NCI-H146 (cell line): Measurements from ENCODE around the gene TLN1.

Source experiments
- DNase-seq: peaks from one replicate; lab custom pipeline; 2025; lab: John Stamatoyannopoulos, UW

TLN1 gene, protein sequence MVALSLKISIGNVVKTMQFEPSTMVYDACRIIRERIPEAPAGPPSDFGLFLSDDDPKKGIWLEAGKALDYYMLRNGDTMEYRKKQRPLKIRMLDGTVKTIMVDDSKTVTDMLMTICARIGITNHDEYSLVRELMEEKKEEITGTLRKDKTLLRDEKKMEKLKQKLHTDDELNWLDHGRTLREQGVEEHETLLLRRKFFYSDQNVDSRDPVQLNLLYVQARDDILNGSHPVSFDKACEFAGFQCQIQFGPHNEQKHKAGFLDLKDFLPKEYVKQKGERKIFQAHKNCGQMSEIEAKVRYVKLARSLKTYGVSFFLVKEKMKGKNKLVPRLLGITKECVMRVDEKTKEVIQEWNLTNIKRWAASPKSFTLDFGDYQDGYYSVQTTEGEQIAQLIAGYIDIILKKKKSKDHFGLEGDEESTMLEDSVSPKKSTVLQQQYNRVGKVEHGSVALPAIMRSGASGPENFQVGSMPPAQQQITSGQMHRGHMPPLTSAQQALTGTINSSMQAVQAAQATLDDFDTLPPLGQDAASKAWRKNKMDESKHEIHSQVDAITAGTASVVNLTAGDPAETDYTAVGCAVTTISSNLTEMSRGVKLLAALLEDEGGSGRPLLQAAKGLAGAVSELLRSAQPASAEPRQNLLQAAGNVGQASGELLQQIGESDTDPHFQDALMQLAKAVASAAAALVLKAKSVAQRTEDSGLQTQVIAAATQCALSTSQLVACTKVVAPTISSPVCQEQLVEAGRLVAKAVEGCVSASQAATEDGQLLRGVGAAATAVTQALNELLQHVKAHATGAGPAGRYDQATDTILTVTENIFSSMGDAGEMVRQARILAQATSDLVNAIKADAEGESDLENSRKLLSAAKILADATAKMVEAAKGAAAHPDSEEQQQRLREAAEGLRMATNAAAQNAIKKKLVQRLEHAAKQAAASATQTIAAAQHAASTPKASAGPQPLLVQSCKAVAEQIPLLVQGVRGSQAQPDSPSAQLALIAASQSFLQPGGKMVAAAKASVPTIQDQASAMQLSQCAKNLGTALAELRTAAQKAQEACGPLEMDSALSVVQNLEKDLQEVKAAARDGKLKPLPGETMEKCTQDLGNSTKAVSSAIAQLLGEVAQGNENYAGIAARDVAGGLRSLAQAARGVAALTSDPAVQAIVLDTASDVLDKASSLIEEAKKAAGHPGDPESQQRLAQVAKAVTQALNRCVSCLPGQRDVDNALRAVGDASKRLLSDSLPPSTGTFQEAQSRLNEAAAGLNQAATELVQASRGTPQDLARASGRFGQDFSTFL (N-terminal part only)

DNA sequence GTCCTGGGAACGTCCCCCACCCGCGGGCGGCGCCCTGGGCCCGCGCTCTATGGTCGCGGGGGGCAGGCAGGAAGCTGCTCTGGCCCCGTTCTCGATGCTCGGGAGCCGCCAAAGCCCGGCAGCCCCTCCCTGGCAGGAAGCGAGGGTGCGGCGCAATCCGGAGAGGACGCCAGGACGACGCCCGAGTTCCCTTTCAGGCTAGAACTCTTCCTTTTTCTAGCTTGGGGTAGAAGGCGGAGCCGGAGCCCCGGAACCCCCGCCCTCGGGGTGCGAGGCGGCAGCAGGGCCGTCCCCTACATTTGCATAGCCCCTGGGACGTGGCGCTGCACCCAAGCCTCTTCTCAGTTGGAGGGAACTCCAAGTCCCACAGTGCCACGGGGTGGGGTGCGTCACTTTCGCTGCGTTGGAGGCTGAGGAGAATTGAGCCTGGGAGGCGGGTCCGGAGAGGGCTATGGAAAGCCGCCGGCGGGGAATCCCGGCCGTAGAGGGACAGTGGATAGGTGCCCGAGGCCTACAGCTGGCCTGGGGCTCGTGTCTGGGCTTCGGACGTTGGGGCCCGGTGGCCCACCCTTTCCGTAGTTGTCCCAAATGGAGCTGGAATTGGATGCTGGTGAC lies at the start of gene TLN1, which contains the start of gene CREB3:
TLN1 (minus strand) TSS at position 11 of the 615 bp plus-strand sequence. CDS start 6,501 bp downstream, outside the sequence.
CREB3 (plus strand) TSS at position 482 of the 615 bp plus-strand sequence; CDS start at position 589, 107 bp downstream.
- peak; percentile 99 for DNase-seq

- DNase-seq, result no peak
These were observed 49.1 kb upstream of the TLN1 start for GRCh38 chr9:35781066-35781465.

GRCh38 chr9:35778496-35778895 lies 46.5 kb upstream of the TLN1 start:
- DNase-seq, result peak; percentile 12

- peak; percentile 96 for DNase-seq
These were observed 44.0 kb upstream of the TLN1 start for GRCh38 chr9:35776018-35776417.

DNA sequence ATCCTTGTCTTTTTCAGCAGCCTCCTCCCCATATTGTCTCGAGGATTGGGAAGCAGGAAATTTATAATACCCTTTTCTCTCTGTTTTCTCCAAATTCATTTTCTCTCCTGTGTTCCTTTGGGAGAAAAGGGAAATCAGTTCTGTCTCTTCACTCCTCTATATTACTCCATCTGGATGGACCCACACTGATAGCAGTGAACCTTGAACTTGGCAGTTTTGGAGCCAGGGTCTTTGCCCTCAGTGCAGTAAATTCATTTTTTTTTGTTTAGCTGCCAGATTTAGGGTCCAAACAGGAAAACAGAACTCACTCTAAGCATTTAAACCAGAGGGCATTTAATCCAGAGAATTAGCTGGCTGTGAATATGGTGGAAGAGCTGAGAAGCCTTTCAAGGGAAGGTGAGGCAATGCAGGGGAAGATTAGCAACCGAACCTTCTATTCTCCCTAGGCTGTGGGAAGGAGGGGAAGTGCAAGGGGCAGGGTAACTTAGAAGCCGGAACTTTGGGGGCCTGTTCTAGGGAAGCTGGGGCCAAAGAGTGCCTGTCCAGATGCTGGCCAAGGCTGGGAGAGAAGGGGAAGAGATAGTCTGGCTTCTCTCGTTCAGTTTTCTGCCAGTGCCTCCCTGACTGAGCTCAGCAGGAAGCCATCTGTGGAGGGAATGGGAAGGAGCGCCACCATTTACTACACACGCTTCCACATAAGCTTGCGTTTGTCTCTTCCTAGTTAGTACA lies 43.1 kb upstream of the TLN1 start:
- DNase-seq, result peak; percentile 66

DNA sequence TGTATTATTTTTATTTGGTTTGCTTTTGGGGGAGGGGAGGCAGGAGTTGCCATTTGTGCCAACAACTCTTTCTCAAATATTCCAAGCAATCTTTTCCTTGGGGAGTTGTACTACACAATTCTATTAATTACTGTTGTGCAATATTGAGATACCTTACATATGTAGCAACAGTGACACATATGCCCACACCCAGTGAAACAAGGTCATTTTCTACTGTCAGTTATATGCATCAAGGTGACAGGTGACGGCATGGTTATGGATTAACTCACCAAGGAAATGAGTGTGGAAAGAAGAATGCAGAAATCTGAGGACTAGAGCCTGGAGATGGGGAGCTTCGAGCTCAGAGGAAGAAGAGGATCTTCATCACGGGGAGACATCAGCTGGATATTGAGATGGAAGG lies 39.9 kb upstream of the TLN1 start:
- peak; percentile 23 for DNase-seq

DNA sequence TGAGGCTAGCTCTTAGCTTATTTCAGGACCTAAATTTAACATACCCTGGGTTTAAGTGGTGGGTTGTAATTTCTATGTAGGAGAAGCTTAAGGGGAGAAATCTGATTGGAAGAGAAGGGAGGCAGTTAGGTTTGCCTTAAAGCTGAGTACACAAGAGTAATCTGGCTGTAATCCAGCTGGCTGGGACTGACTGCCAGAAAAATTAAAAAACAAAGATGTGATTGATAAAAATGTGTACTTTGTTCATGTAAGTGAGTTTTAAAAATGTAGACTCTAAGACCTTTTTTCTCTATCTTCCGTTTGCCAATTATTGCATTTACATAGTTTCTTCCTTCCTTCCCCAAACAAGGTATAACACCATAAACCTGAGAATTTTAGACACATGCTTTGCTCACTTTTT lies 39.5 kb upstream of the TLN1 start:
- DNase-seq, result peak; percentile 68

GRCh38 chr9:35771075-35771433 lies 39.1 kb upstream of the TLN1 start:
- DNase-seq, result no peak

- DNase-seq, result no peak
These were observed 37.8 kb upstream of the TLN1 start for GRCh38 chr9:35769763-35770162.

GRCh38 chr9:35767458-35767857 lies 35.5 kb upstream of the TLN1 start:
- DNase-seq, result no peak

DNA sequence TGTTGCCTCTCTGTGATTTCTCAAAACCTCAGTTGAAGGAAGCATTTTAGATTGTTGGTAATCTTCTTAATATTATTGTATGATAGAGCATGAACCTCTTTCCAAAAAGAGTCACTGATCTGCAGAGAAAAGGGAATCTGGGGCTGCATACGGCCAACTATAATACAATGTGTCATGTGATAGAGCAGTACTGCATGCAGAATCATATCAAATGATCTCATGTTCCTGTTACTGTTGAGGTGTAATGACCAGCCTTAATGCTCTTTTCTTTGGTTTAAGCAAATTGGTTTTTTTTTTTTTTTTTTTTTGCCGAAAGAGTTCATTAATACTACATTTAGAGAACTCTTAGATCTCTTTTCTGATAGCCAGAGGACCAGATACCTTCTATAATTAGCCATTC lies 35.0 kb upstream of the TLN1 start:
- no peak for DNase-seq

DNA sequence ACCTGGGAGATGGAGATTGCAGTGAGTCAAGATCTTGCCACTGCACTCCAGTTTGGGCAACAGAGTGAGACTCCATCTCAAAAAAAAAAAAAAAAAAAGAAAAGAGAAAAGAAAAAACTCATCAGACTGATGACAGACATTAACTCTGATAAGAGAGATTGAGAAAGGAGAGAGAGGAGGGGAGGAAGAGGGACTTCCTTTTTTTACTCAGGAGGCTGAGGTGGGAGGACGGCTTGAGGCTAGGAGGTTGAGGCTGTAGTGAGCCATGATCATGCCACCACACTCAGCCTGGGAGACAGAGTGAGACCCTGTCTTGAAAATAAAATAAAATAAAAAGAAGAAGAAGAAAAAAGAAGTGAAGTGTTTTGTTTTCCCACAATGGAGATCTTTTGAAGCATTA lies 31.8 kb upstream of the TLN1 start:
- no peak for DNase-seq

DNA sequence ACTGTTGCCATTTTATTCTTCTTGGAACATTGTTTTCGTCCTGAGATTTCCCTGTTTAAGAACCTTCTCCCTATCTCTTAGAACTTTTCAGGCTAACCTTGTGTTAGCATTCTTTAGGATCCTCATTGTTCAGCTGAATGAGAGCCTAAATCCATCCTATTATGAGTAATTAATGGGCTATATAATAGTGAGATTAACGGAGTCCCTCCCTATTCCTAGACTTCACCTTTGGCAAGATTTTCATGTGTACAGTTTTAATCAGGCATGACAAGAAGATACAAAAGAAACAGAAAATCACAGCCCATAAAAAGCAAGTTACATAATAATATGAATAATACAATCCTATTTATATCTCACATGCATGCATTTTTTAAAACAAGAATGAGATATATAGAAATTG lies 31.2 kb upstream of the TLN1 start:
- no peak for DNase-seq

GRCh38 chr9:35760651-35761050 lies 28.7 kb upstream of the TLN1 start:
- DNase-seq, result peak; percentile 71

DNA sequence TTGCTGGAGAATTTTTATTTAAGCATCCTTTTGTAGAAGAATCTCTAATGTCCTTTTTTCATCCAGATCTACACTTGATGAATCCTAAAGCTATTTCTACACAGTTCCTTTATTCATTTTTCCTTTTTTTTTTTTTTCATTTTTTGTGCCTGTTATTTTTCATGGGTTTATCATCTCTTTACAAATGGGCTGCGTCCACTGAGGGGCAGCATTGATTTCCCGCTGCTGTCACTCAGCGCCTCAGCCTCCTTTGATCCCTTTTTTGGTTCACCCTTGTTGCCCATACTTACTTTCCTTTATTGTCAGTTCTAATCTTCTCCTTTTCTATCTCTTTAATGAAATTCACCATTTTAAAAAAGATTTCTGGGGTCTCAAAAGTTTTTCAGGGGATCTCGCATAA lies 27.8 kb upstream of the TLN1 start:
- no peak for DNase-seq

- no peak for DNase-seq
These were observed 26.6 kb upstream of the TLN1 start for GRCh38 chr9:35758475-35759050.

DNA sequence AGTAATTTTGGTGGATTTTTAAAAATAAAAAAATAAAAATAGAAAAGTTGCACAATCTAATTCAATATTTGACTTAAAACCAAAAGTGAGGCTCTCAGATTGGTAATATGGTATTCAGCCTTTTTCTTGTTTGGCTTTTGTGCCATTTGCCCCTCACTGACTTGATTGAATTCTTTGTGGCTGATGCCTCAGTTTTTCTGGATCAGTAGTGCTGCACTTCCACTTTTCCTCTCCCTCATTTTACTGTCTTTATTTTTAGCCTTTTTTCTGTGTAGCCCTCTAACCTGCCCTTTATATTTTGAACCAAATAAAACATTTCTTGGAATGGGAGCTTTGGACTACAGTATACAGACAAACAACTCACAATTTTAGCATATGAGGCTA lies 25.9 kb upstream of the TLN1 start:
- DNase-seq, result no peak

- peak; percentile 80 for DNase-seq
These were observed 25.4 kb upstream of the TLN1 start for GRCh38 chr9:35757226-35757891.

DNA sequence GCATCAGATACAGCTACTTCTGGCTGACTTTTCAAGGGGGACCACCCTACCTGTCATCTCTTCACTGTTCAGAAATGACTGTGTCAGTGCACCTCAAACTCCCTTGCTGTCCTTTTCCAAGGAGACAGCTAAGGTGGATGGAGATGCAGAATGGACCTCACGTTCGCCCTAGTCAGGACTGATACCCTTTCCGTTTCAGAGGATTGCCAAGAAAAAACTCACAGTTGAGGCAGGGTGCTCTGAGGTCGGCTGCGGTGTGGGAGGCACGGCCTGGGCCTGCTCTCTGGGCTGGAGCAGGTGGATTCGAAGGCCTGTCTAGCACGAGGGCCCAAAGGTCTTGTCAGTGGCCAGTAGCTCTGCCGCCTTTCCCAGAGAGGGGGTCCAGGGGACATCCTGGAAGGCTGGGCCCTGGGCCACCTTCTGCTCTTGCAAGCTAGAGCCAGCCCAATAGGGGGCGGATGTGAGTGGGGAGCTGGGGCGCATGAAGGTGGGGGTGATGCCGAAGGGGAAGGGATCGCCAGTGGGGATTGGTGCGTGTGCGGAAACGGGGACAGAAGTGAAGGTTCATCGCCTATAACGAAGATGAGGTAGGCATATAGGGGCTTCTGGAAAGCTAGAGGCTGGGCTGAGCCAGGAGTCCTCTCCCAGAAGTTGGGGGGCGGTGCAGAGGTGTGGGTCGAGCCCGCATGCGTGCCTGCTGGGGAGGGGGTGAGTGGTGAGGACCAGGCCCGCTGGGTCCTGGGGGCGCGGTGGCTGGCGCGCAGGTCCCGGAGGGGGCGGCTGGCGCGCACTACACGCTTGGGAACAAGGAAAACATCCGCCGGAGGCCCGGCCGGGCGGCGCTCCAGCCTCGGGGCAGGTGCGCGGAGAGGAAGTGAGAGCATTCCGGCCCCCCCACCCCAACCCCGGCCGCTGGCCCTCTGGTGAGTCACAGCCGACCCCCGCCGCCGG lies 24.6 kb upstream of the TLN1 start:
- peak; percentile 83 for DNase-seq
